Mesendoderm (in vitro differentiated cells): ENCODE measurements around the gene LMF1.

Source experiments
- DNase-seq: peaks from one replicate; pipeline ENCODE4 v3.0.0; 2013
- H2AK5ac ChIP-seq: 2 replicates; pipeline ENCODE4 v1.6.1; 2013; ENCODE audit warnings: low read length, inconsistent platforms
- H2BK120ac ChIP-seq: 2 replicates; pipeline ENCODE4 v1.6.1; 2013; ENCODE audit warnings: low read depth, mild to moderate bottlenecking, low read length, moderate library complexity, mixed read lengths
- H2BK15ac ChIP-seq: replicated peaks from 2 replicates; pipeline ENCODE4 v1.6.1; 2013; ENCODE audit warnings: low read depth, mild to moderate bottlenecking, moderate library complexity
- H2BK5ac ChIP-seq: 2 replicates; pipeline ENCODE4 v1.6.1; 2013; ENCODE audit warnings: low read length, inconsistent platforms
- H3K18ac ChIP-seq: 2 replicates; pipeline ENCODE4 v1.6.1; 2013; ENCODE audit warnings: mild to moderate bottlenecking, low read length, mixed read lengths
- H3K23ac ChIP-seq: one replicate; pipeline ENCODE4 v1.6.1; 2013; ENCODE audit warnings: low read length
- H3K27ac ChIP-seq: 2 replicates; pipeline ENCODE4 v1.5.1; 2013; ENCODE audit warnings: low read depth, mild to moderate bottlenecking, inconsistent platforms, low read length, moderate library complexity
- H3K27me3 ChIP-seq: 2 replicates; pipeline ENCODE4 v1.6.1; 2013; ENCODE audit warnings: low read length, control low read depth, mild to moderate bottlenecking, inconsistent platforms; ENCODE audit not compliant: insufficient read depth, poor library complexity
- H3K36me3 ChIP-seq: 2 replicates; pipeline ENCODE4 v1.6.1; 2013; ENCODE audit warnings: low read length, inconsistent platforms; ENCODE audit not compliant: control insufficient read depth, insufficient read depth
- H3K4ac ChIP-seq: one replicate; pipeline ENCODE4 v1.6.1; 2013; ENCODE audit warnings: low read depth, mild to moderate bottlenecking, low read length, moderate library complexity
- H3K4me1 ChIP-seq: 2 replicates; pipeline ENCODE4 v1.6.1; 2013; ENCODE audit warnings: low read depth, low read length, inconsistent platforms; ENCODE audit not compliant: control insufficient read depth
- H3K4me2 ChIP-seq: 2 replicates; pipeline ENCODE4 v1.6.1; 2013; ENCODE audit warnings: low read length
- H3K4me3 ChIP-seq: 2 replicates; pipeline ENCODE4 v1.5.1; 2013; ENCODE audit warnings: mild to moderate bottlenecking, low read length
- H3K56ac ChIP-seq: one replicate; pipeline ENCODE4 v1.6.1; 2013; ENCODE audit warnings: low read length
- H3K79me1 ChIP-seq: 2 replicates; pipeline ENCODE4 v1.6.1; 2013; ENCODE audit warnings: low read length, inconsistent platforms
- H3K79me2 ChIP-seq: 2 replicates; pipeline ENCODE4 v1.6.1; 2013; ENCODE audit warnings: mild to moderate bottlenecking, low read length; ENCODE audit not compliant: control insufficient read depth, insufficient read depth
- H3K9ac ChIP-seq: 2 replicates; pipeline ENCODE4 v1.6.1; 2013; ENCODE audit warnings: low read length, inconsistent platforms
- H4K5ac ChIP-seq: one replicate; pipeline ENCODE4 v1.6.1; 2013; ENCODE audit warnings: low read length
- H4K8ac ChIP-seq: one replicate; pipeline ENCODE4 v1.6.1; 2013; ENCODE audit warnings: low read depth, mild to moderate bottlenecking, control low read depth, low read length, moderate library complexity
- WGBS: extraction: QIAGEN DNeasy Blood & Tissue Kit; methylation state at CpG from one replicate; pipeline ENCODE4 v1.1.7; 2013; ENCODE audit warnings: low lambda C conversion rate, missing lambda C conversion rate; ENCODE audit not compliant: insufficient coverage; ENCODE audit errors: extremely low coverage; 5-methylcytosine and 5-hydroxymethylcytosine counted together

The LMF1 gene

DNA sequence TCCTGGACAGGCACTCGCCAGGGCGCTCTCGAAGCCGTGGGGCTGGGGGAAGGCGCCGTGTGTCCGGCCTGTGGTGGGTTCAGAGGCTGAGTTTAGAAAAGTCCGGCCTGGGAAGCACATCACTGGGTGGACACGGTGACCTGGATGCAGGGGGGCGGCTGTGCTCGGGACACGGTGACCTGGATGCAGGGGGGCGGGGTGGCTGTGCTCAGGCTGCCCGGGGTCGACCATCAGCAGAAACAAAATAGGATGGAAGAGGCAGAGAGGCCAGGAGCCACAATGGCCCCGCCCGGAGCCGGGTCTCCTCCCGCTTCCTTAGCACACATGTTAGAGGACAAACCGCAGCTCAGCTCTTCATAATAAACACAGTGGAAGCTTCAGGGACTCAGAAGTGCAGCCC, 127.0 kb downstream of the LMF1 start:
- H3K23ac ChIP-seq, result no peak overlapping the region
- no peak overlapping the region for H2BK120ac ChIP-seq
- H4K5ac ChIP-seq, result no peak overlapping the region
- H4K8ac ChIP-seq, result no peak overlapping the region
- no peak overlapping the region for H2BK5ac ChIP-seq
- no CpG with 5 or more reads among the region's 20 CpGs for WGBS
- no peaks in the 10 kb centered on the region for H3K4me1 ChIP-seq
- no peak overlapping the region for H2BK15ac ChIP-seq
- H3K4me3 ChIP-seq, result no peak overlapping the region
- H3K56ac ChIP-seq, result no peak overlapping the region
- H3K79me2 ChIP-seq, result no peaks in the 10 kb centered on the region
- H3K36me3 ChIP-seq, result no peaks in the 10 kb centered on the region
- no peak for DNase-seq
- no peak overlapping the region for H3K4ac ChIP-seq
- H3K27me3 ChIP-seq, result no peaks in the 10 kb centered on the region
- H3K9ac ChIP-seq, result no peak overlapping the region
- H2AK5ac ChIP-seq, result no peak overlapping the region
- H3K4me2 ChIP-seq, result no peak overlapping the region
- no peak overlapping the region for H3K18ac ChIP-seq
- H3K27ac ChIP-seq, result no peak overlapping the region
- H3K79me1 ChIP-seq, result no peaks in the 10 kb centered on the region

DNA sequence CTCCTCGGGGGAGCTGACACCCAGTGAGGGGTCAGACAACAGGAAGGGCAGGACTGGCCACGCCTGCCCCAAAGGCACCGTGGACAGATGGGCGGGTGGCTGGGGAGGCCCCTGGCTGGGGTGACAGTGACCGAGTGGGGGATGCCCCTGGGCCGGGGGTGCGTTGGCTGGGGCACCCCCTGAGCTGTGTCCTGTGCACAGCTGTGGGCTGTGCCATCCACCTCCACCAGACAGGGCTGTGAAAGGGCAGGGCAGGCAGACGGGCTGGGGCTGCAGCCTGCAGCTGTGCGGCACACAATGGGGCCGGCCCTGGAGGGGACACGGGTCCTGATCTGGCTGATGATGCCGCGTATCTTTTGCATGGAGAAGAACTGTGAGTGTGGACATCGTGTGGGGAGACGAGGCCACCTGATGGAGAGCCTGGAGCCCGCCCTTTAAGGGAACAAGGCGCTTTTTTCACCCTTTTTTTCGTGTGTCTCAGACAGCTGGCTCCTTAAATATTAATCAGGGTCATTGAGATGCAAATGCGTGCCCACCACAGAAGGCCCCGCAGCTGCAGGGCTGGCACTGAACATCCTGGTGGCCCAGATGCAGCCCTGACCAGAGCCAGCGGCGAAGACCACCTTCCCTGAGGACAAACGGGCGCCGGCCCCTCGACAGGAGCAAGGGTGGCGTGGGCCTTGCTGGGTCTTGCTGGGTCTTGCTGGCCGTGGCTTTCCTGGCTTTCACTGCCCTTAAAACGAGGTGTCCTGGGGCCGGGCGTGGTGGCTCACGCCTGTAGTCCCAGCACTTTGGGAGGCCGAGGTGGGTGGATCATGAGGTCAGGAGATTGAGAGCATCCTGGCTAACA, 127.8 kb downstream of the LMF1 start:
- no peaks in the 10 kb centered on the region for H3K79me1 ChIP-seq
- no peak overlapping the region for H3K4me3 ChIP-seq
- no peak overlapping the region for H3K4me2 ChIP-seq
- H3K79me2 ChIP-seq, result no peaks in the 10 kb centered on the region
- H3K27me3 ChIP-seq, result no peaks in the 10 kb centered on the region
- WGBS, result no CpG with 5 or more reads among the region's 33 CpGs
- no peaks in the 10 kb centered on the region for H3K36me3 ChIP-seq
- H4K5ac ChIP-seq, result no peak overlapping the region
- no peak overlapping the region for H3K9ac ChIP-seq
- H3K56ac ChIP-seq, result no peak overlapping the region
- no peak overlapping the region for H2BK120ac ChIP-seq
- no peak overlapping the region for H4K8ac ChIP-seq
- H2AK5ac ChIP-seq, result no peak overlapping the region
- H3K4me1 ChIP-seq, result no peaks in the 10 kb centered on the region
- H3K23ac ChIP-seq, result no peak overlapping the region
- no peak for DNase-seq
- no peak overlapping the region for H3K27ac ChIP-seq
- no peak overlapping the region for H2BK5ac ChIP-seq
- H2BK15ac ChIP-seq, result no peak overlapping the region
- no peak overlapping the region for H3K18ac ChIP-seq
- H3K4ac ChIP-seq, result no peak overlapping the region

DNA sequence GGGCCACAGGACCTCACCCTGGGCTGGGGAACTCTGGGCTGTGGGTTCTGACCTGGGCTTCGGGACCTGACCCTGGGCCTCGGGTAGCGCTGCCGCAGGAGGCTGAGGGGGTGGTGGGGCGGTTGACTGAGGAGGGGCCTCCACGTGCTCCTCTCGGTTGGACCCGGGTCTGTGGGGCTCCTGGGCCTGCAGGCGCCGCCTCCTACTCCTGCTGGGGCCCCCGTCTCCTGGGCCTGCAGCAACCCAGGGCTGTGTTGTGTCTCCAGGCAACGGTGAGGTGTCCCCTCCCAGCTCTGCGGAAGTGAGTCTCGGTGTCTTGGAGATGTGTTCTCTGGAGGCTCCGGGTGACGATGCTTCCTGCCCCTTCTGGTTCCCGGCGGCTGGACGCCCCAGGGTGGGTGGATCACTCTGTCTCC, 128.7 kb downstream of the LMF1 start:
- Histone ChIP-seq H3K9ac (no peak overlapping the region), H3K79me1 (no peaks in the 10 kb centered on the region), H3K4me3 (no peak overlapping the region), H2AK5ac (no peak overlapping the region), H3K4ac (no peak overlapping the region), H3K79me2 (no peaks in the 10 kb centered on the region), H3K27me3 (no peaks in the 10 kb centered on the region), H2BK5ac (no peak overlapping the region), H3K36me3 (no peaks in the 10 kb centered on the region), H2BK120ac (no peak overlapping the region), H3K18ac (no peak overlapping the region), H3K23ac (no peak overlapping the region), H3K4me1 (no peaks in the 10 kb centered on the region), H2BK15ac (no peak overlapping the region), H3K56ac (no peak overlapping the region), H3K4me2 (no peak overlapping the region), H4K8ac (no peak overlapping the region), H4K5ac (no peak overlapping the region), H3K27ac (no peak overlapping the region)
- DNase-seq, result no peak
- WGBS, result no CpG with 5 or more reads among the region's 19 CpGs

DNA sequence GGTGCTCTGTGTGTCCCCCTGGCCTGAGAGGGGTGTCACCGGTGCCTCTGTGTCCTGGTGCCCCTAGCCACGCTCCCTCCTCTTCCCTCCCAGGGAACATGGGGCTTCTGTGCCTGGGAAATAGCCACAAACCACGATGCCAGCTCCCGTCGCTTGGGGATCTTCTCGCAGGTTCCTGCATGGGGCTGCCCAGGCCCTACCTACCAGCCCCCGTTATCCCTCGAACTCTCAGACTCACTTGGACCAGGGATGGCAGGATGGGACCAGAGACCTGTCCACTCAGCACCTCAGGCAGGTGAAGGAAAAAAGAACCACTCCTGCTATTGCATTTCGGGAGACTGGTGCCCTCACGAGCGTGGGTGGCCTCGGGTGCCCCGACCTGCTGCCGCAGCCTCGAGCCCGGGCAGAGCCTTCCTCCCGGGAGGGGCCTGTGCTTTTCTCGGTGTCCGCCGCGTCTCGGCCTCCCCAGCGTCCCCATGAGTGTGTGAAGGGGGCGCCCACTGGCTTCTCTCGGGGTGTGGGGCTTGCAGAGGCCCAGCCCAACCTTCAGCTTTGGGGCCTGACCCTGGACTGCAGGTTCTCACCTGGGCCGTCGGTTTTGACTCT, 129.2 kb downstream of the LMF1 start:
- H3K4me3 ChIP-seq, result no peak overlapping the region
- H3K23ac ChIP-seq, result no peak overlapping the region
- H4K5ac ChIP-seq, result no peak overlapping the region
- no peak overlapping the region for H3K4ac ChIP-seq
- no peak overlapping the region for H2BK5ac ChIP-seq
- no peak overlapping the region for H3K4me2 ChIP-seq
- no peaks in the 10 kb centered on the region for H3K79me2 ChIP-seq
- no peak overlapping the region for H3K18ac ChIP-seq
- no peaks in the 10 kb centered on the region for H3K4me1 ChIP-seq
- no peaks in the 10 kb centered on the region for H3K79me1 ChIP-seq
- DNase-seq, result no peak
- H3K36me3 ChIP-seq, result no peaks in the 10 kb centered on the region
- H3K9ac ChIP-seq, result no peak overlapping the region
- no peak overlapping the region for H4K8ac ChIP-seq
- H3K27me3 ChIP-seq, result no peaks in the 10 kb centered on the region
- H3K56ac ChIP-seq, result no peak overlapping the region
- no peak overlapping the region for H2BK15ac ChIP-seq
- H2BK120ac ChIP-seq, result no peak overlapping the region
- no peak overlapping the region for H2AK5ac ChIP-seq
- H3K27ac ChIP-seq, result no peak overlapping the region
- no CpG with 5 or more reads among the region's 27 CpGs for WGBS

DNA sequence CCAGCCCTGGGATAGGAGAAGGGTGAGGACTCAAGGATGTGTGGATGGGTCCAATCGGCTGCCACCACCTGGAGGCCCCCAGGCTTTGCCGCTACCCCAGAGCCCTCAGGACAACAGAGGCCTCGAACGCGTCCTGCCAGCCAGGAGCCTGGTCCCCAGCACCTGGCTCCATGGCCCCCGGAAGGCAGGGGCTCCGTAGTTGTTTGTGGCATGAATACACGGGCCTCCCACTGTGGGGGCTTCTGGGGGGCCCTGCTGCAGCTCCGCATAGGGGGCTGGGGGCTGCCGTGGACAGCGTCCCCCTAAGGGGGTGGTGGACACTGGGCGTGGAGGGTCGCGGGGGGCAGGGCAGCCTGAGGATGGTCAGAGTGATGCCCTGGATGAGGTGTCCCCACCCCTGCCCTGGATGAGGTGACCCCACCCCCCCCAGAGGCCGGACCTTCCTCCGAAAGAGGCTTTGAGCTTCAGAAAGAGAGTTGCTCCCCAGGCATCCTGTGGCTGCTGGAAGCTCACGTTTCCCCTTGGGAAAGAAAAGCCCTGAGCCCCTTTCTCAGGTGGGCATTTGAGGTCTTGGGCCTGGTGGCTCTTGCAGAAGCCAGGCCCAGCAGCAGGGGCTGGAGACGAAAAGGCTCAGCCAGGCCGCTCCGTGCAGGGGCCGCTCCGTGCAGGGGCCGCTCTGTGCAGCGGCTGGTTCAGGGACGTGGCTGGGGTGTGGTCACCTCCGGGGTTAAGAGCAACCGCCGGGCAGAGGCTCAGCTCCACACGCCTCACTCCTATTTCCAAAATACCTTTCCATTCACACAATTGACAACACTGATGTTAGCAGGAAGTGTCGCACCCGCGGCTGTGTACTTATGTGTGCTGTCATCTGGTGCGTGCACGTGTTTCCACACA, 130.0 kb downstream of the LMF1 start:
- Histone ChIP-seq H3K4me3 (no peak overlapping the region), H3K9ac (no peak overlapping the region), H3K79me1 (no peaks in the 10 kb centered on the region), H3K27ac (no peak overlapping the region), H3K4ac (no peak overlapping the region), H2BK5ac (no peak overlapping the region), H2BK120ac (no peak overlapping the region), H3K79me2 (no peaks in the 10 kb centered on the region), H3K18ac (no peak overlapping the region), H3K23ac (no peak overlapping the region), H2BK15ac (no peak overlapping the region), H3K56ac (no peak overlapping the region), H3K4me2 (no peak overlapping the region), H3K36me3 (no peaks in the 10 kb centered on the region), H3K4me1 (no peaks in the 10 kb centered on the region), H3K27me3 (no peaks in the 10 kb centered on the region), H4K5ac (no peak overlapping the region), H2AK5ac (no peak overlapping the region), H4K8ac (no peak overlapping the region)
- no CpG with 5 or more reads among the region's 34 CpGs for WGBS
- DNase-seq, result no peak
